ENCODE results near the gene ERFE.

Gene ERFE

DNA sequence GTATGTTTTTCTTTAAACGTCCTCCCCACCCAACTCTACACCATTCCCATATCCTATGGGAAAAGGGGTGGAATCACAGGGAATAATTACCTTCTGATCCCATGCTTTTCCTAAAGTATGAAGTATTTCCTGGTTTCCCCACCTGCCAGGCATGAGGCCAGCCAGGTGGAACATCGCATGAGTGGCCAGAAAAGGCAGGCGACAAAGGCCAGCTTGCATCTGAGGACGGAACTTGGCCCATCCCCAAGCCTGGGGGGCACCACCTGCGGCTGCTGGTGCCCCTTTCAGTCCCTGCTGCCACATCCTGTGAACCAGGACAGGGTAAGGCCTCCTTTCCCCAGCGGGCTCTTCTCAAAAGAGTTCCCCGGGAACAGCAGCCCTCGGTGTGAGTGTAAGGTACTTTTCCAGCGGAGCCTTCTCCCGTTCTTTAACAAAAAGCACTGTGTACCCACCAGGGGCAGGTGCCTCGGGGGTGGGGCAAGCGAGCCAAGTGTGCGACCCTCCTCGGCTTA is 1.2 kb upstream of the ERFE start:
- no peak for DNase-seq

- DNase-seq: no peak
Observed at GRCh38 chr2:238158018-238158508, 707 bp upstream of the ERFE start.

GRCh38 chr2:238159071-238159539 is 335 bp downstream of the ERFE start:
- DNase-seq: peak; percentile 44

- no peak for DNase-seq
Observed at GRCh38 chr2:238159661-238160205, 963 bp downstream of the ERFE start.

DNA sequence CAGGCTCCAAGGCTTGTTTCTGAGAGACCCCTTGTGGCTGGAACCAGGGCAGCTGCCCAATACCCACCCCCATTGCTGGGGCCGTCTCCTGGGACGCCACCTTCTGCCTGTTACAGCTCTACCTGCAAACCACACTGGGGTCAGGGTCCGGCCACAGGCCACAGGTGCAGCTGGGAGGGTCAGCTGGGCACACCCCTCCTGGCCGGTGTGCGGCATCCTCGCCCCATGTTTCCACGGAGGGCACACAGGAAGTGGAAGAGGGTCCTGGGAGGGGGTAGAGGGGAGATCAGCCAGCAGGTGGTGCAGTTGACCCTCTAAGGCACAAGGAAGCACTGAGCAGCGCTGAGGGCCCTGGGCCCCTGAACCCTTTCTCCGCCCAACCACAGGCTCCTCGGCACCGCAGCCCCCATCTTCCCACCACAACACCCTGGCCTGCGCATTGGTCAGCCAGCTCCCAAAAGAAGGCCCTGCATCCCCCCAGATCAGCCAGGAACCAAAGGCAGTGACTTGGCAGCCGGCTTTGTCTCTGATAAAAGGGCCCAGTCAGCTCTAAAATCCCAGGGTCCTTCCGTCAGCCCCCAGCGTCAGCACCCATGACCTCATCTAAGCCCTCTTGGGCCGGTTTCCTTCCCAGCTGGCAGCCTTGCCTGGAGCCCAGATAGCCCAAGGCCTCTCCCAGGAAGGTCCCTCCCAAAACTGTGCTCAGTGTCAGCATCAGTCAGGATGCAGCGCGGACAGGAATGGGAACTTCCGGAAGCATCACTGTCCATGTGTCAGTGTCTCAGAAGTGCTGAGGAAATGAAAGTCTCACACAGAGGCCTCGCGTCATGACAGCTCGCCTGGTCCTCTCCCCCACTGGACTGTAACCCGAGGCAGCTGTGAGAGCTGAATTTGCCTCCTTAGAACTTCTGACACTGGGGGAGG is 1.7 kb downstream of the ERFE start:
- no peak for DNase-seq

DNA sequence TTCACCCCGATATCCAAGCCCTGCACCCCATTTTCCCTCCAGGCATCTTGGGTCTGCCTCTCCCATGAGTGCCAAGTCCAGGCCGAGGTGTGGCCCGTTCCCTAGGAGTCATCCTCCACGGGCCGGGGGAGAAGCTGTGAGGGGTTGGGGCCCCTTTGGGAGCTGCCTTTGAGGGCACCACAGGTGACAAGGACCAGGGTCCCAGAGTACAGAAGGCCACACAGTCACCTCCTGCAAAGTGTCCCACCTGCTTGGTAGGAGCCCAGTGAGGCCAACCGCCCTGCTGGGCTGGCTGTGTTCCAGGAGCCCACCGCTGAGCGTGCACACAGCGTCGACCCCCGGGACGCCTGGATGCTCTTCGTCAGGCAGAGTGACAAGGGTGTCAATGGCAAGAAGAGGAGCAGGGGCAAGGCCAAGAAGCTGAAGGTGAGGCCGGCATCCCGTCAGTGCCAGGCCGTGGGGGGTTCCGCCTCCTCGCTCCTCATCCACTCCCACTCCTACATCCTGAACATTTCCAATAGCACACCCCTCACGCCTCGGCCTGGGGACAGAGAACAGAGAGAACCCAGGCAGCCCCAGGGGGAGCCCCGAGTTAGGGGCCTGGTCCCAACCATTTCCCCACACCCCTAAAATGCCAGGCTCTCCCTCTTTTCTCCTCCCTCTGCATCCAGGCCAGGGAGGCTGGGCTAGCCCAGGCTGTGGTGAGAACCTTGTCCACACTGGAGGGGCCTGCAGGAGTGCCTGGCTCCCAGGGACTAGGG is 2.7 kb downstream of the ERFE start:
- DNase-seq: no peak

DNA sequence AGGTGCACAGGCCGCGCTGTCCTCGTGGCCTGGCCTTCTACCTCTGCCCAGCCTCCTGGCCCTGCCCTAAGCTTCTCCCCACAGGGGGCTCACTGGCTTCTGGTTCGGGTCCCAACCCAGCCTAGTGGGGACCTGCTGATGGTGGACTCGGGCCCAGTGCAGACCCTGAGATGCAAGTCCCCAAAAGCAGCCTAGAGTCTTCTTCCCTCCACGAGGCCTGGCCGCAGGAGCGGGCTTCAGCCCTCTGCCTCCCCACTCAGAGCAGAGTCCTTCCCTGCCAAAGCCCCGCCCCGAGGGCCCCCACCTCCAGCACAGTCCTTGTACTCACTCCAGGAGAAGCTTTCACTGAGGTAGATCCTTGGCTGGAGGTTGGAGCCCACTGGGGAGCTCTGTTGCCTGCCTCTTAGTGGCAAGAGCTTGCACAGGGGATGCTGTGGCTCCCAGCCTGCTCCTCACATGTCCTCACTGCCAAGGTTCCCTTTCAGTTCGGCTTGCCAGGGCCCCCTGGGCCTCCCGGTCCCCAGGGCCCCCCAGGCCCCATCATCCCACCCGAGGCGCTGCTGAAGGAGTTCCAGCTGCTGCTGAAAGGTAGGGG is 3.6 kb downstream of the ERFE start:
- no peak for DNase-seq

GRCh38 chr2:238162846-238163441 is 4.2 kb downstream of the ERFE start:
- DNase-seq: no peak

DNA sequence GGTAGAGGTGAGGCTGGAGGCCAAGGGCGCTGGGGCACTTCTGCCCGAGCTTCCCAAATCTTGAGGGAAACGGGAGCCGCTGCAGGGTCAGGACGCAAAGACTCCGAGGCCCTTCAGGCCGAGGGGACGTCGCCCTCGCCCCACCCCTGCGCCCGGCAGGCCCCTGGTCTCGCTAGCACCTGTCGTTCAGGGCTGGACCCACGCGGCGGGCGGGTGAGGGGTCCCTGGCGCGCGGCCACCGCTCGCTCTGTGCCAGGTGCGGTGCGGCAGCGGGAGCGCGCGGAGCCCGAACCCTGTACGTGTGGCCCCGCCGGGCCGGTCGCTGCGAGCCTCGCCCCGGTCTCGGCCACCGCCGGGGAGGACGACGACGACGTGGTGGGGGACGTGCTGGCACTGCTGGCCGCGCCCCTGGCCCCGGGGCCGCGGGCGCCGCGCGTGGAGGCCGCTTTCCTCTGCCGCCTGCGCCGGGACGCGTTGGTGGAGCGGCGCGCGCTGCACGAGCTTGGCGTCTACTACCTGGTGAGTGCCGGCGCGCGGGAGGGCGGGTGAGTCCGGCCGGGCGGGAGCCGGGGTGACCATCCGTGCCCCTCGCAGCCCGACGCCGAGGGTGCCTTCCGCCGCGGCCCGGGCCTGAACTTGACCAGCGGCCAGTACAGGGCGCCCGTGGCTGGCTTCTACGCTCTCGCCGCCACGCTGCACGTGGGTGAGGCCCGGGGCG is 4.9 kb downstream of the ERFE start:
- DNase-seq: no peak

DNA sequence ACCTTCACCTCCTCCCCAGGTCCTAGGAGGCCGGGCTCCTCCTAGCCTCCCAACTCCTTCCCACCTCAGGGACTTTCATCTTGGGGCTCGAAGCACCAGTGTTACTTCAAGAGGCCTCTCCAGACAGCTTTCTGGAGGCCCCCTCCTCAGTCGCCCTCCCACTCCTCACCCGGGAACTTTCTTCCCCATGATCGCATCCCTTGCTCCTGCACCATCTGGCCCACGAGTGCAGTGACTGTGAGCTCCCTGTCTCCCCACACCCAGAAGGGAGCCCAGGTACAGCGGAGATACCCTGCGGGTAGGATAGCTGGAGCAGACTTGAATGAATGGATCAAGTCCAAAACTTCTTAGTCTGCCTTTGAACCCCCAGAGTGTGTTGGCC is 6.1 kb downstream of the ERFE start:
- DNase-seq: no peak

DNA sequence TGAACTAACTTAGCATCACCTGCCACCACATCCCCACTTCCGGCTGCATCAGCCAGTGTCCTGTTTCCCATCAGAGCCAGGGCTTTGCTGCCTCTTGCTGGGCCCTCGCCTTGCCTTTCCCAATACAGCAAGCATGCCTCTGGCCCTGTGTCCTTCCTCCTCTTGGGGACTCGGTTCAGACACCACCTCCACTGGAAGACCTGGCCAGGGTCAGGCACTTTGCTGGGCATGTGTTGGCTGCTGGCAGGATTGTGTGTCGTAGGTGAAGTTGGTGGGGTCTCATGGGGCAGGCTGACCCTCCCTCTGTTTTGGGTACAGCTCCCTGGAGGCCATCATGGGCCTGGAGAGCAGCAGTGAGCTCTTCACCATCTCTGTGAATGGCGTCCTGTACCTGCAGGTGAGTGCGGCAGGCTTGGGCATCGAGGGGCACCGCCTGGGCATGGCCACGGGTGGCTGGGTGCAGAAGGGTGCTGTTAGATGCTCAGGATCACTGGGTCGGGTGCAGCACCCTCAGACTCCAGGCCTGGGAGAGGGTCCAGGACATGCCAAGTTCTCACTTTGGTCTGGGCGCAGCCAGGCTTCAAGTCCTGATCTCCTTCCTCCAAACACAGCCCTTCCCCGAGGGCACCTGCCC is 6.6 kb downstream of the ERFE start:
- no peak for DNase-seq

DNA sequence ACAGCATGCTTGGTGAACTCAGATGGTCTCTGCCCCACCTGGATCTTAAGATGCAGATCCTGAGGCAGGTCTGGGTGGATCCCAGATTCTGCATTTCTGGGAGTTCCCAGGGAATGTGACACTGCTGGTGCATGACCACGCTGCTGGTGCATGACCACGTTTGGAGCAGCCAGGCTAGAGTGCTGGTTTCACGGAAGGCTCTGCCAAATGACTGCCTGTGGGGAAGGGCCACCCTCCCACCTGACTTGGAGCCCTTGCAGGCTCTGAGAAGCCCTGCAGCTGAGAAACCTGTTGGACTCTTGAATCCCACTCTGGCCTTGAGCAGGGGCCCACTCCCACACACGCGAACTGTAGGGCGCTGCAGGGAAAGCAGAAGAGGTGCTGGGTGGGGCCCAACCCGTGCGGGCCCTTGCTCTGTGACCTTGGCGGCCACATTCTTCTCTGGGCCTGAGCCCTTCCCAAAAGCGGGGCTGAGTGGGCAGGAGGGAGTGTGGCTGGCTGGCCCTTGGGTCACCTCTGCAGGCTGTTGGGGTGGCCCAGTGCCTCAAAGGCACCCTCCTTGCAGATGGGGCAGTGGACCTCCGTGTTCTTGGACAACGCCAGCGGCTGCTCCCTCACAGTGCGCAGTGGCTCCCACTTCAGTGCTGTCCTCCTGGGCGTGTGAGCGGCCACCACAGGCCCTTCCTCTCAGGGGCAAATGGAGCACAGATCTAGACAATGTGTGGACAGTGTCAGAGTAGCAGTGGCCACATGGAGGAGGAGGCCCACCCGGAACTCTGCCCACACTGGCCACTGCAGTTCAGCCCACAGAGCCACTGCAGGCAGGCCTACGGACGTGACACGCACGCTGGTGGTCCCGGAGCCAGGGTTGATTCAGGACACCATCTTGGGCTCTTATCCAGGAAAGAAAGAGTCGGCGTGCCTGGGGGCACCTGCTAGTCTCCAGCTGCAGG is 7.9 kb downstream of the ERFE start:
- DNase-seq: no peak

- no peak for DNase-seq
Observed at GRCh38 chr2:238167344-238167715, 8.6 kb downstream of the ERFE start.

- no peak for DNase-seq
Observed at GRCh38 chr2:238167761-238168160, 9.0 kb downstream of the ERFE start.

GRCh38 chr2:238168196-238169047 is 9.7 kb downstream of the ERFE start:
- DNase-seq: no peak

DNA sequence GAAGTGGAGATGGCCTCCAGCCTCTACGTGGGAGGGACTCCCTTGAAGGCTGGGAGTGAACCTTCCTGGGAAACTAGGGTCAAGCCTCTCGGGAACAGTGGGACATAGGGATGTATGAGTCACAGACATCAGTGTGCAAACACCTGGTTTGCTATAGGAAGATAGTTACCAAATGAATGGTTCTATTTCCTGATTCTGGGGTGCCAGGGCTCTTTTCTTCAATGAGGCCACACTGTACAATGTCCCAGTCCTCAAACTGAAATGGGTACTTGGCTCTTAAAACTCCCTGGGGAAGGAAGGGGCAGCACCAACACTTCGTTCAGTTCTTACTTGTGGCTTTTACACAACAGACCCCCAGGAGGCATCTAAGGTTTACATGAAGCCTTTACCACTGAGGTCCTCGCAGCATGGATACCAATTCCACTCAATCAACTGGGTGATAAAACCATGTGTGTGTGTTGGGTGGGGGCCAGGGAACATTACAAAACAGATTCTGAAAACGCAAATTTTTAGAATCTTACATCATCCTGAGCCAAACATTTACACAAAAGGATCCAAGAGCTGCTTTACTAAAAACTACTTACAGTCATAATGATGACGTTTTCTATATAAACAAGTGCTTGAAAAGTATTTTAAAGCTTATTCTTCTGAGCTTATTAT is 10.4 kb downstream of the ERFE start:
- no peak for DNase-seq

GRCh38 chr2:238169708-238170251 is 11.0 kb downstream of the ERFE start:
- DNase-seq: no peak

DNA sequence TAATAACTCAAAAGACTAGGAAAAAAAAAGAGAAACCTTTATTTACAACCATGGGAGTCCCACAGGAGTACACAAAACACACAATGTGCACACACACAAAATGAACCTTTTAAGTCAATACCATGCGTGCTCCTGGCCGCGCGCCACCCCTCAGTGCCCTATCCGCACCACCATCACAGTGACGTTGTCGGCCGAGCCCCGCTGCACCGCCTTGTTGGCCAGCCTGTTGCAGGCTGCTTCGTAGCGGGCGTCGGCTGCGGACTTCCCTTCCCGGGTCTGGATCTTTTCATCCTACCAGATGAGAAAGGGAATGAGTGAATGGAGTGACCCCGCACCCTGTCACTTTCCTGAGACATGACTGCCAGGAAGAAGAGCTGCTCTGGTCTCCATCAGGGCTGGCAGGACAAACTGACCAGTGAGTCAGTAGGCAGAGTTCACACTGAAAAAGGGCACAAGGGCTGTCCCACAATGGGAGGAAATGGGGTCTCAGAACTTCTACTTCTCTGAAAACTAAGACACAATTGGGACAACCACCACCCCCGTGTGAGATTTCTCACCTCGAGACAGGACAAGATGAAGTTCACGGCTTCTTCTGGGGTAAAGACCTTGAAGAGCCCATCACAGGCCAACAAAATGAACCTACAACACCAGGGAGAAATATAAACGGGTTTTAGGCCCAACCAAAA is 11.8 kb downstream of the ERFE start:
- no peak for DNase-seq

Measured in stimulated activated CD8-positive, alpha-beta memory T cell treated with anti-CD3 and anti-CD28 coated beads, Interleukin-4, amount 100 ng/mL, for 48 hours (primary cell).